CD4-positive, alpha-beta T cell treated with Interleukin-6 at 100 ng/mL for 8 hours (primary cell): ENCODE data around the gene SH3PXD2A.
"Not testable (repeated sequence)": the region's sequence is repeated elsewhere in the genome, so short reads cannot be mapped to it uniquely, and the experiment has no call there.

Source experiments
- DNase-seq: peaks from one replicate; pipeline ENCODE4 v3.0.0-alpha.2; 2020; ENCODE audit warnings: mixed read lengths, low spot score

The SH3PXD2A gene

GRCh38 chr10:103791858-103792257, 63.5 kb downstream of the SH3PXD2A start:
- no peak for DNase-seq

GRCh38 chr10:103791291-103791690, 64.1 kb downstream of the SH3PXD2A start:
- no peak for DNase-seq

GRCh38 chr10:103790580-103790979, 64.8 kb downstream of the SH3PXD2A start:
- no peak for DNase-seq

- DNase-seq: no peak
Measured at GRCh38 chr10:103789771-103790201, 65.6 kb downstream of the SH3PXD2A start.

GRCh38 chr10:103789161-103789560, 66.2 kb downstream of the SH3PXD2A start:
- no peak for DNase-seq

- DNase-seq: no peak
Measured at GRCh38 chr10:103787331-103787730, 68.0 kb downstream of the SH3PXD2A start.

- no peak for DNase-seq
Measured at GRCh38 chr10:103786020-103786419, 69.4 kb downstream of the SH3PXD2A start.

GRCh38 chr10:103784723-103785418, 70.5 kb downstream of the SH3PXD2A start:
- no peak for DNase-seq

- DNase-seq: no peak
Measured at GRCh38 chr10:103784089-103784488, 71.3 kb downstream of the SH3PXD2A start.

GRCh38 chr10:103783681-103784080, 71.7 kb downstream of the SH3PXD2A start:
- DNase-seq: no peak

- no peak for DNase-seq
Measured at GRCh38 chr10:103781329-103782061, 73.9 kb downstream of the SH3PXD2A start.

- no peak for DNase-seq
Measured at GRCh38 chr10:103780242-103781149, 74.9 kb downstream of the SH3PXD2A start.

GRCh38 chr10:103778358-103779139, 76.8 kb downstream of the SH3PXD2A start:
- DNase-seq: no peak

- DNase-seq: no peak
Measured at GRCh38 chr10:103776878-103777591, 78.3 kb downstream of the SH3PXD2A start.

GRCh38 chr10:103775776-103776175, 79.6 kb downstream of the SH3PXD2A start:
- DNase-seq: no peak

- DNase-seq: not testable (repeated sequence)
Measured at GRCh38 chr10:103772846-103773245, 82.5 kb downstream of the SH3PXD2A start.

GRCh38 chr10:103772096-103772845, 83.1 kb downstream of the SH3PXD2A start:
- peak; percentile 61 for DNase-seq

- no peak for DNase-seq
Measured at GRCh38 chr10:103770139-103770538, 85.2 kb downstream of the SH3PXD2A start.

GRCh38 chr10:103769176-103769575, 86.2 kb downstream of the SH3PXD2A start:
- no peak for DNase-seq

GRCh38 chr10:103768345-103768744, 87.0 kb downstream of the SH3PXD2A start:
- DNase-seq: no peak
